Activated CD4-positive, alpha-beta T cell treated with anti-CD3 and anti-CD28 coated beads, Interleukin-2, amount 10 ng/mL, durations not matched to agents 7 days and 5 days (primary cell): ENCODE measurements around the gene ST3GAL2. TPM values are rescaled to one million over a fixed set of nuclear protein-coding genes. Genes with fewer than 3 reads are reported as not detected.

Experiments used
- CTCF ChIA-PET: fragments of 350-600 bp; sonication (Branson Sonifier 250); formaldehyde crosslinking; loops from one replicate; lab custom pipeline; 2021; ENCODE audit warnings: antibody characterized with exemption; lab: Charles Lee
- POLR2A ChIA-PET: fragments of 350-600 bp; sonication (Branson Sonifier 250); formaldehyde crosslinking; loops from one replicate; lab custom pipeline; 2021; ENCODE audit warnings: antibody characterized with exemption; lab: Charles Lee
- DNase-seq: peaks from one replicate; pipeline ENCODE4 v3.0.0-alpha.2; 2020
- H3K27ac Mint-ChIP-seq: one replicate; pipeline ENCODE4 v1.8.0; 2021; ENCODE audit warnings: mild to moderate bottlenecking, moderate library complexity, mixed read lengths
- H3K27me3 Mint-ChIP-seq: one replicate; pipeline ENCODE4 v1.8.0; 2021; ENCODE audit warnings: mixed read lengths
- H3K36me3 Mint-ChIP-seq: one replicate; pipeline ENCODE4 v1.8.0; 2021; ENCODE audit warnings: low read depth, mixed read lengths
- H3K4me1 Mint-ChIP-seq: one replicate; pipeline ENCODE4 v1.8.0; 2021; ENCODE audit warnings: mixed read lengths
- H3K4me3 Mint-ChIP-seq: one replicate; pipeline ENCODE4 v1.8.0; 2021; ENCODE audit warnings: mild to moderate bottlenecking, moderate library complexity, mixed read lengths
- H3K9me3 Mint-ChIP-seq: one replicate; pipeline ENCODE4 v1.8.0; 2021; ENCODE audit warnings: mixed read lengths
- total RNA-seq, 2 experiments: library from RNA; stranded (reverse); gene quantifications; one replicate each; pipeline ENCODE4 v1.2.3, GENCODE V29; 2021

ST3GAL2 gene
- total RNA-seq, 2 experiments from 2014 or later: 24.5 to 25.6 TPM

DNA sequence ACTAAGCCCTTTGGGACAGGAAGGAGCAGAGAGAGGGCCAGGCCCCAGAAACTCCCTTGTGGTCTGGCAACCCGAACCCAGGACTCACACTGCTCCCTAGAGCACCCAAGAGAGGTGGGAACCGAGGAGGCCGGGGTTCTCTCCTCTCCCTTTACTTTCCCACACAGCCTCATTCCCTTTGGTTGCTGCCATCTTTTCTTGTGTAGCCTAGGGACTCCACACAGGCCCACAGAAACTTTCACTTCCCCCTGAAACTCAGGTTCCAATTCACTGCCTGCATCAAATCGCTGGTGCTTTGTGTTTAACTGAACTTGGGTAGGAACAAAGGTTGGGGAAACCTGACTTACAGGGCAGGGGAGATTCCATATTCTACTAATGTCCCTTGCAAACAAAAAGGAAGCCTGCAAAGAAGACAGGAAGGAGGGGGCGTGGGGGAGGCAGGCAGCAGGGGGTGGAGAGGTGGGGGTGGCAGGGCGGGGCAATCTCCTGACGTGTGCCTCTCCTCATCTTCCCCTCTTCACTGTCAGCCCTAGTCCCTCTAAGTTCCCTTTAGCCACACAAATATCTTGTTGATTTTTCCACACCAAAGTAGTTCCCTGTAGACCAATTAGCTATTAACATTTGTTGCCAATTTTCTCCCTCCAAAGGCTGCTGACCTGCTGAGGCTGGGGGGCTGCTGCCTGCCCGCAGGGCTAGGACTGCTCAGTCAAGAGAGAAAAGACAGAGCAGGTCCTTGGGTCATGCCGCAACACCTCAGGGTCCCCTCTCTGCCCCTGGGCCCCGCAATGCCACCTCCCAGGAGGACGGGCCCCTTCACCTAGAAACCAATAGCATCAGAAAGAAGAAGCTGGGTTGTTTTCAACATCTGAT lies 8.0 kb downstream of the ST3GAL2 start:
- Mint-ChIP-seq H3K4me3 (peak overlapping the region; percentile 17), H3K4me1 (peaks cover 48% of the 10 kb centered on the region), H3K27ac (peak overlapping the region; percentile 89), H3K9me3 (no peaks in the 10 kb centered on the region), H3K36me3 (peaks cover 9% of the 10 kb centered on the region), H3K27me3 (no peaks in the 10 kb centered on the region)
- ChIA-PET CTCF (interaction anchor here (0.7 to 1.8 kb wide), 2 partner anchors 20 to 39 kb away, joined by 3 to 4 read pairs; no protein-coding TSS in a partner anchor), POLR2A (no interaction called here)
- DNase-seq: peak; percentile 47

GRCh38 chr16:70429888-70430666 lies 8.8 kb downstream of the ST3GAL2 start:
- CTCF ChIA-PET: no interaction called here
- no peaks in the 10 kb centered on the region for H3K9me3 Mint-ChIP-seq
- POLR2A ChIA-PET: no interaction called here
- H3K27ac Mint-ChIP-seq: peak overlapping the region; percentile 89
- DNase-seq: no peak
- peaks cover 48% of the 10 kb centered on the region for H3K4me1 Mint-ChIP-seq
- H3K4me3 Mint-ChIP-seq: no peak overlapping the region
- peaks cover 9% of the 10 kb centered on the region for H3K36me3 Mint-ChIP-seq
- no peaks in the 10 kb centered on the region for H3K27me3 Mint-ChIP-seq

GRCh38 chr16:70428178-70428998 lies 10.5 kb downstream of the ST3GAL2 start:
- H3K4me3 Mint-ChIP-seq: no peak overlapping the region
- H3K27ac Mint-ChIP-seq: peak overlapping the region; percentile 39
- H3K4me1 Mint-ChIP-seq: peaks cover 44% of the 10 kb centered on the region
- CTCF ChIA-PET: interaction anchor here (0.7 to 0.8 kb wide), 2 partner anchors 10 to 18 kb away, joined by 3 to 4 read pairs; no protein-coding TSS in a partner anchor
- H3K27me3 Mint-ChIP-seq: no peaks in the 10 kb centered on the region
- POLR2A ChIA-PET: interaction anchor here (0.6 kb wide), 1 partner anchor 350 kb away, joined by 10 read pairs; no protein-coding TSS in a partner anchor
- no peaks in the 10 kb centered on the region for H3K9me3 Mint-ChIP-seq
- DNase-seq: peak; percentile 23
- H3K36me3 Mint-ChIP-seq: peaks cover 2% of the 10 kb centered on the region

DNA sequence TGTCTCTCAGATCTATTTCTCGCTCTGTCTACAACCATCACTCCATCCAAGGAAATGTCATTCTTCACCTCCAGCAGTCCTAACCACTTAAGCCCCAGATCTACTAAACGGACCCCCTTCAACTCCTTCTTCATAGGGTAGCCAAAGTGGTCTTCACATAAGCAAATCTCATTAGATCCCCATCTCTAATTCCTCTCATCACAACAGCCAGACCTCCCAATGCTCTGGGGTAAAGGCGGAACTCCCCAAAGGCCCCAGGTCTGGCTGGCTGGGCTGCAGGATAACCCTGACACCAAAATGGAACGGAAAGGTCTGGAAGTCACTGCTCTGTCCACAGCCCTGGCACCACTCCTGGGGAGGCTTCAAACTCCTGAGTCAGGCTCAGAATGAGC lies 11.1 kb downstream of the ST3GAL2 start:
- no peak overlapping the region for H3K4me3 Mint-ChIP-seq
- ChIA-PET POLR2A (no interaction called here), CTCF (interaction anchor here (0.7 to 0.8 kb wide), 2 partner anchors 9 to 17 kb away, joined by 3 to 4 read pairs; no protein-coding TSS in a partner anchor)
- H3K36me3 Mint-ChIP-seq: peaks cover 2% of the 10 kb centered on the region
- H3K9me3 Mint-ChIP-seq: no peaks in the 10 kb centered on the region
- no peaks in the 10 kb centered on the region for H3K27me3 Mint-ChIP-seq
- H3K27ac Mint-ChIP-seq: peak overlapping the region; percentile 9
- H3K4me1 Mint-ChIP-seq: peaks cover 42% of the 10 kb centered on the region
- DNase-seq: no peak

DNA sequence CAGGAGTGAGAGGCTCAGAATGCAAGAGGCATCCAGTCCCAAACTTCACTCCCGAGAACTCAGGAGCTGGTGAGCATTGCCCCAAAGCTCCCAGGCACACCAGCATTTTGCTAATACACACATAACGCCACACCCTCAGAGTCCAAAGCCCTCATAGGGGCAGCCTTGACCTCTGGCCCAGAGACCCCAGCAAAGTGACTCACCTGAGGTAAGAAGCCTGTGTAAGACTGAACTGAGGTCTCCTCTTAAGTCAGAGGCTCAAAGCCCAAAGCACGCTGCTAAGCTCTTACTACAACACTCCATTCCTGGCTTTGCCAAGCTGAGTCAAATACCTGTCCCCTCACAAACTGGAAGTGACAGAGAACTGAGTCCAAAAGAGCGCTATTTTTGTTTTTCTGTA lies 16.4 kb downstream of the ST3GAL2 start:
- ChIA-PET CTCF (no interaction called here), POLR2A (no interaction called here)
- no peaks in the 10 kb centered on the region for H3K27me3 Mint-ChIP-seq
- peaks cover 35% of the 10 kb centered on the region for H3K4me1 Mint-ChIP-seq
- H3K9me3 Mint-ChIP-seq: no peaks in the 10 kb centered on the region
- H3K4me3 Mint-ChIP-seq: no peak overlapping the region
- no peak overlapping the region for H3K27ac Mint-ChIP-seq
- peaks cover 2% of the 10 kb centered on the region for H3K36me3 Mint-ChIP-seq
- DNase-seq: no peak

DNA sequence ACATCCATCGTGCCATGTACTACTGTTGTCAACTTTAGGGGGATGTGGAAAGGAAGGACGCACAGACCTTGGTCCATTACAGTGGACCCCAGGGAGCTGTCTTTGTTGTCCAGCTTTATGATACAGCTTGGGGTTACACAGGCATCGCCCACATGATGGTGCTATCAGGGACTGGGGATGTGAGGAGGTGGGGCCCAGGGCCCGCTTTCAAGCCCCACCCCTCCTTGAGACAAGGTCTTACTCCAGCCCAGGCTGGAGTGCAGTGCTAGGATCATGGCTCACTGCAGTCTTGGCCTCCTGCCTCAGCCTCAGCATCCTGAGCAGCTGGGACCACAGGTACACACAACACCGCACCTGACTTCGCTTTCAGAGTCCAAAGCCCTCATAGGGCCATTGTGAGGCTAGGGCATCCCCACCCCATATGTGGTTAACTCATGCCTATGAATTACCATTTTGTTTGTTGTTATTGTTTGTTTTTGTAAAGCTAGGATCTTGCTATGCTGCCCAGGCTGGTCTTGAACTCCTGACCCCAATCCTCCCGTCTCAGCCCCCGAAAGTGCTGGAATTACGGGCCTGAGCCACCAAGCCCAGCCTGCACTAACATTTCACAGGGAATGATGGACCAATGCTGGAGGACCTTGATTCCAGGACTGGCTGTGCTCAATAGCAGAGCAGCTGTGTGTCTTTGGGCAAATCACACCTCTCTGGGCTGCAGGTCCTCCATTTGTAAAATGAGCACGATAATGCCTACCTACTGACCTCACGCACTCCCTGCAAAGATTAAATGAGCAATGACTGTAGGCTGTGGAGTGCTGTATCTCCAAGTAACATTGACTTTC lies 17.2 kb downstream of the ST3GAL2 start:
- Mint-ChIP-seq H3K9me3 (no peaks in the 10 kb centered on the region), H3K4me1 (peaks cover 36% of the 10 kb centered on the region), H3K4me3 (no peak overlapping the region), H3K27me3 (no peaks in the 10 kb centered on the region), H3K27ac (no peak overlapping the region), H3K36me3 (peaks cover 1% of the 10 kb centered on the region)
- ChIA-PET CTCF (interaction anchor here (1.0 kb wide), 1 partner anchor 27 kb away, joined by 3 read pairs; no protein-coding TSS in a partner anchor), POLR2A (no interaction called here)
- no peak for DNase-seq

DNA sequence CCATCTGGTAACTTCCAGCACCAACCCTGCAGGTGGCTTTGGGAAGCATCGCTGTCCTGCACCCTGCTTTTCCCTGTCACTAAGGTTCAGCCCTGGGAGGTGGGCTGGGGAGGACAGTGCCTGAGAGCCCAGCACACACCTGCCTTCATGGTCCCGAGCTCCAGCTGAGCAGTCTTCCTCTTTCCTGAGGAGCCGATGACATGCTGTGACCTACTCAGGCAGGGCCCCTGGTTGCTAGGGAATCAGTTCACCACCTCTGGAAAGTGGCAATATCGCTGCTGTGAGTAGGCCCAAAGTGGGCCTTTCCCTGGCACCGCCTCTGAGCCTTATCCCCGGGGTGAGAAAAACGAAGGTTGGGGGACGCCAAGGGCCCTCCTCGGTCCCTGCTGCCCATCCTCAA lies 17.9 kb downstream of the ST3GAL2 start:
- Mint-ChIP-seq H3K4me1 (peaks cover 36% of the 10 kb centered on the region), H3K27me3 (no peaks in the 10 kb centered on the region), H3K27ac (no peak overlapping the region), H3K9me3 (no peaks in the 10 kb centered on the region), H3K36me3 (peaks cover 1% of the 10 kb centered on the region), H3K4me3 (no peak overlapping the region)
- ChIA-PET POLR2A (no interaction called here), CTCF (interaction anchor here (0.6 to 1.0 kb wide), 4 partner anchors 10 to 394 kb away, joined by 3 to 5 read pairs (median 3); no protein-coding TSS in a partner anchor)
- no peak for DNase-seq

DNA sequence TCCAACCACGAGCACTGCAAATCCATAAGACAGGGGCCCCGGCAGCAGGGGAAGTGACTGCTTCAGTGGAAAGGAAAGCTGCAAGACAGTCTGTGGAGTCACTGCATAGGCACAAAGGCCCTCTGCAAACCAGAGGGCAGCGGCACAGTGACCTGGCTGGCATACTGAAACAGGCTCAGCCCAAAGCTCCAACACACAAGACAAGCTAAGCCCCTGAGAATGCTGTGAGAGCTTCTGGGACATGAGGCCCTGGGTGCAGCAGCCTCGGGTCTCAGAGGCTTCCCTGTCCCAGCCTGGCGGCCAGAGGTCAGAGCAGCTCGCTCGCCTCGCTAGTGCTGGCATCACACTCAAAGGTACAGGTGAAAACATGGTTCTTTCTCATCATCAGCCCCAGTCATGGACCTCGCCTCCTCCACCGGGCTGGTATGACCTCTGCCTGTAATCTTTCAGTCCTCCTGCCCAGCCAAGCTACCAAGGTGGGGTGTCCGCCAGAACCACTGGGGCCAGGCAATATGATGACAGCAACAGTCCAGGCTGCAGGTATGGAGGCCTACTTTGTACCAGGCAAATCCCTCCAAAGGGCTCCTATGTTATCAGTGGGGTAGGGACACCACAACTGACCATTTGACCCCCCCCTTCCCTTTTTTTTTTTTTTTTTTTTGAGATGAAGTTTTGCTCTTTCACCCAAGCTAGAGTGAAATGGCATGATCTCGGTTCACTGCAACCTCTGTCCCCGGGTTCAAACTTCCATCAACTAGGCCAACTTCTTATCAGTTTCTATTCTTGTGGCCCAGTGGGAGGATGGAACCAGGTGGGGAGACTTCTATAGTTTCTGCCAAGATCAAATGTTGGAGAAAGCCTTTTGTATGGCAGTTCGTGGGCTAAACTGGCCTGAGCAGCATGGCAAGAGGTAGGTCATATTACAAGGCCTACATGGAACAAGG lies 19.2 kb downstream of the ST3GAL2 start:
- Mint-ChIP-seq H3K4me3 (no peak overlapping the region), H3K4me1 (peaks cover 36% of the 10 kb centered on the region), H3K36me3 (peaks cover 1% of the 10 kb centered on the region), H3K27me3 (no peaks in the 10 kb centered on the region), H3K27ac (peak overlapping the region; percentile 47), H3K9me3 (no peaks in the 10 kb centered on the region)
- no peak for DNase-seq
- ChIA-PET POLR2A (interaction anchor here (0.6 kb wide), 1 partner anchor 14 kb away, joined by 7 read pairs; no protein-coding TSS in a partner anchor), CTCF (interaction anchor here (0.6 to 1.0 kb wide), 4 partner anchors 8 to 18 kb away, joined by 3 to 6 read pairs (median 3); no protein-coding TSS in a partner anchor)

DNA sequence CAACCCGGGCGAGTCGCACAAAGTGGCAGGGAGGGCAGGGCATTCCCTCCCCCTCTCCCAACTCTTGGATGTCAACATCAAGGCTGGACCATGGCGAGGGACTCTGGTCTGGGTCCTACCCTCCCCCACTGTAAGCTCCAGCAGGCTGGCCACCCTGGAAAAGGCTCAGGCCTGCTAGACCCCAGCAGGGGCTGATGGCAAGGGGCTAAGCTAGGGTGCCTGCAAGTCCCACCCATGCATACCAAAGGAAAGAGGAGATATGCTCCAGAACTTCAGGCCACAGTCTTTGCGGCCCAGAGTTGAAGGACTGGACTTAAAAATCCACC lies 19.9 kb downstream of the ST3GAL2 start:
- no peak for DNase-seq
- no peaks in the 10 kb centered on the region for H3K27me3 Mint-ChIP-seq
- H3K4me3 Mint-ChIP-seq: no peak overlapping the region
- no peaks in the 10 kb centered on the region for H3K9me3 Mint-ChIP-seq
- peaks cover 1% of the 10 kb centered on the region for H3K36me3 Mint-ChIP-seq
- ChIA-PET POLR2A (interaction anchor here (0.6 kb wide), 1 partner anchor 15 kb away, joined by 7 read pairs; no protein-coding TSS in a partner anchor), CTCF (interaction anchor here (0.6 to 1.1 kb wide), 4 partner anchors 9 to 24 kb away, joined by 4 to 6 read pairs (median 4); no protein-coding TSS in a partner anchor)
- peaks cover 36% of the 10 kb centered on the region for H3K4me1 Mint-ChIP-seq
- peak overlapping the region; percentile 47 for H3K27ac Mint-ChIP-seq

GRCh38 chr16:70418274-70418992 lies 20.5 kb downstream of the ST3GAL2 start:
- peak overlapping the region; percentile 47 for H3K27ac Mint-ChIP-seq

More at GRCh38 chr16:70418274-70418992, 20.5 kb downstream of the ST3GAL2 start:
- no peak for DNase-seq
- ChIA-PET CTCF (interaction anchor here (1.0 to 1.5 kb wide), 4 partner anchors 10 to 37 kb away, joined by 4 read pairs; no protein-coding TSS in a partner anchor), POLR2A (no interaction called here)
- Mint-ChIP-seq H3K27me3 (no peaks in the 10 kb centered on the region), H3K9me3 (no peaks in the 10 kb centered on the region), H3K4me1 (peaks cover 36% of the 10 kb centered on the region), H3K4me3 (no peak overlapping the region), H3K36me3 (peaks cover 1% of the 10 kb centered on the region)
